ENCODE measurements around the gene MACROH2A1.
A peak's percentile ranks its signal among the peaks of the same experiment; 100 is the strongest.

The MACROH2A1 gene

GRCh38 chr5:135398855-135399793, at the start of gene MACROH2A1:
Gene MACROH2A1, minus strand, starts transcription at chr5:135399231. Its CDS starts 10,138 bp downstream, at chr5:135389093.
- peak; percentile 71 for DNase-seq

- no peak for DNase-seq
Measured at GRCh38 chr5:135448071-135448739, 49.2 kb upstream of the MACROH2A1 start.

- DNase-seq: no peak
Measured at GRCh38 chr5:135447298-135447929, 48.4 kb upstream of the MACROH2A1 start, which contains the start of gene DCANP1. Gene DCANP1, minus strand, starts transcription at chr5:135447348. Its CDS starts 240 bp downstream, at chr5:135447108.

- DNase-seq: no peak
Measured at GRCh38 chr5:135446615-135447014, 47.6 kb upstream of the MACROH2A1 start.

GRCh38 chr5:135446206-135446605, 47.2 kb upstream of the MACROH2A1 start:
- DNase-seq: no peak

- DNase-seq: no peak
Measured at GRCh38 chr5:135445306-135445985, 46.4 kb upstream of the MACROH2A1 start.

- DNase-seq: no peak
Measured at GRCh38 chr5:135444881-135445280, 45.9 kb upstream of the MACROH2A1 start.

- DNase-seq: no peak
Measured at GRCh38 chr5:135444360-135444759, 45.3 kb upstream of the MACROH2A1 start.

GRCh38 chr5:135443161-135443960, 44.3 kb upstream of the MACROH2A1 start:
- no peak for DNase-seq

- DNase-seq: no peak
Measured at GRCh38 chr5:135442431-135443160, 43.6 kb upstream of the MACROH2A1 start.

- no peak for DNase-seq
Measured at GRCh38 chr5:135441919-135442318, 42.9 kb upstream of the MACROH2A1 start.

- no peak for DNase-seq
Measured at GRCh38 chr5:135441350-135441831, 42.4 kb upstream of the MACROH2A1 start.

- DNase-seq: no peak
Measured at GRCh38 chr5:135440916-135441315, 41.9 kb upstream of the MACROH2A1 start.

- no peak for DNase-seq
Measured at GRCh38 chr5:135439231-135440205, 40.5 kb upstream of the MACROH2A1 start.

GRCh38 chr5:135438636-135439221, 39.7 kb upstream of the MACROH2A1 start:
- DNase-seq: no peak

GRCh38 chr5:135437796-135438560, 38.9 kb upstream of the MACROH2A1 start:
- no peak for DNase-seq

- no peak for DNase-seq
Measured at GRCh38 chr5:135437422-135437795, 38.4 kb upstream of the MACROH2A1 start.

- no peak for DNase-seq
Measured at GRCh38 chr5:135436951-135437418, 38.0 kb upstream of the MACROH2A1 start.
